ENCODE data around the gene HEG1.

The HEG1 gene

DNA sequence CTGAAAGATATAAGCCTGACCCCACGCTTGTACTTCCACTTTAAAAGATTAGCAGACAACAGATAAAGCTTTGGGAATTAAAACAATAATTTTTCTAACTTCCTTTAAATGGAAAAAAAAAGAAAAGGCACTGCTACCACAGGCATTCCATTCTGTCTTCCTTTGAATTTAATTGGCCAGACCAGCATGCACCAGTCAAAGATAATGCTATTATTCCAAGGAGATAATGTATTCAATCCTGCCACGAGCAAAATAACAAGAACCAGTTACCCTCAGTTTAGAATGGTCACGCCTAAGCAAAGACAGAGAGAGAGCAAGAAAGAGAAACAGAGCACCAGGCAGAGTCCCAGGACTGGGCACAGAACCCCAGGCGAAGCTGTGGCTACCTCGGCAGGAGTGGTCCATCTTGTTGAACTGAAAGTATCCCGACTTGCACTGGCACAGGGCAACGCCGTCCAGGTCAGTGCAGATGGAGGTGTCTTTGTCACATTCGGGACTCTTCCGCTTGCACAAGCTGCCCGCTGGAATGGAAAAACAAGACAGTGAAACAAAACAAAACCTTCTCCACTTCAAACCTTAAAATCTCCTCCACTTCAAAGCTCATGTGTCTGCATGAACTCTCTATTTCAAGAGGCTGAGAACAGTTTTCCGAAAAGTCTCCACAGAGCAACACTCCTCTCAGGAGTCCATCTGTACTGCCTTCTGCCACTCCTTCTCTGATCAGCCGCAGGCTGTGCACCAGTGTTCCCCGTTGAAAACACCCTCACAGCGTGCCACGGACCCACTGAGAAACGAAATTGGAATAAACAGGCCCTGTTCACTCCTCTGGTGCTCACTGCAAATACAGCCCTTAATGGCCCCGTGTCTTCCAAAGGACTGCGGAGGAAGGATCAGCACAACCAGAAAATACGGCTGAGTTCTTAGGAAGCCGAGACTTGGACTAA is 58.2 kb downstream of the HEG1 start:
- no peaks in the 10 kb centered on the region for H3K27me3 ChIP-seq (ENCODE audit: insufficient read depth, poor library complexity, severe bottlenecking)
- no peak for DNase-seq (ENCODE audit: low read depth in 1 of 2, low spot score in 1 of 2)
- no peak overlapping the region for H3K4me3 ChIP-seq (replicated peaks; ENCODE audit: insufficient read depth, low read length)
- TF ChIP-seq SPI1 (IDR thresholded peaks at IDR 0.05; ENCODE audit: borderline replicate concordance, low read depth) (no peak), GABPA (IDR thresholded peaks at IDR 0.05; ENCODE audit: low read depth) (no peak), POLR2AphosphoS5 (IDR thresholded peaks at IDR 0.05; ENCODE audit: low read depth) (no peak)
- TF ChIP-seq, protein P1, sequence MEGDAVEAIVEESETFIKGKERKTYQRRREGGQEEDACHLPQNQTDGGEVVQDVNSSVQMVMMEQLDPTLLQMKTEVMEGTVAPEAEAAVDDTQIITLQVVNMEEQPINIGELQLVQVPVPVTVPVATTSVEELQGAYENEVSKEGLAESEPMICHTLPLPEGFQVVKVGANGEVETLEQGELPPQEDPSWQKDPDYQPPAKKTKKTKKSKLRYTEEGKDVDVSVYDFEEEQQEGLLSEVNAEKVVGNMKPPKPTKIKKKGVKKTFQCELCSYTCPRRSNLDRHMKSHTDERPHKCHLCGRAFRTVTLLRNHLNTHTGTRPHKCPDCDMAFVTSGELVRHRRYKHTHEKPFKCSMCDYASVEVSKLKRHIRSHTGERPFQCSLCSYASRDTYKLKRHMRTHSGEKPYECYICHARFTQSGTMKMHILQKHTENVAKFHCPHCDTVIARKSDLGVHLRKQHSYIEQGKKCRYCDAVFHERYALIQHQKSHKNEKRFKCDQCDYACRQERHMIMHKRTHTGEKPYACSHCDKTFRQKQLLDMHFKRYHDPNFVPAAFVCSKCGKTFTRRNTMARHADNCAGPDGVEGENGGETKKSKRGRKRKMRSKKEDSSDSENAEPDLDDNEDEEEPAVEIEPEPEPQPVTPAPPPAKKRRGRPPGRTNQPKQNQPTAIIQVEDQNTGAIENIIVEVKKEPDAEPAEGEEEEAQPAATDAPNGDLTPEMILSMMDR (IDR thresholded peaks at IDR 0.05; ENCODE audit: insufficient read depth, low read length) = no peak
- TF ChIP-seq, protein P2, sequence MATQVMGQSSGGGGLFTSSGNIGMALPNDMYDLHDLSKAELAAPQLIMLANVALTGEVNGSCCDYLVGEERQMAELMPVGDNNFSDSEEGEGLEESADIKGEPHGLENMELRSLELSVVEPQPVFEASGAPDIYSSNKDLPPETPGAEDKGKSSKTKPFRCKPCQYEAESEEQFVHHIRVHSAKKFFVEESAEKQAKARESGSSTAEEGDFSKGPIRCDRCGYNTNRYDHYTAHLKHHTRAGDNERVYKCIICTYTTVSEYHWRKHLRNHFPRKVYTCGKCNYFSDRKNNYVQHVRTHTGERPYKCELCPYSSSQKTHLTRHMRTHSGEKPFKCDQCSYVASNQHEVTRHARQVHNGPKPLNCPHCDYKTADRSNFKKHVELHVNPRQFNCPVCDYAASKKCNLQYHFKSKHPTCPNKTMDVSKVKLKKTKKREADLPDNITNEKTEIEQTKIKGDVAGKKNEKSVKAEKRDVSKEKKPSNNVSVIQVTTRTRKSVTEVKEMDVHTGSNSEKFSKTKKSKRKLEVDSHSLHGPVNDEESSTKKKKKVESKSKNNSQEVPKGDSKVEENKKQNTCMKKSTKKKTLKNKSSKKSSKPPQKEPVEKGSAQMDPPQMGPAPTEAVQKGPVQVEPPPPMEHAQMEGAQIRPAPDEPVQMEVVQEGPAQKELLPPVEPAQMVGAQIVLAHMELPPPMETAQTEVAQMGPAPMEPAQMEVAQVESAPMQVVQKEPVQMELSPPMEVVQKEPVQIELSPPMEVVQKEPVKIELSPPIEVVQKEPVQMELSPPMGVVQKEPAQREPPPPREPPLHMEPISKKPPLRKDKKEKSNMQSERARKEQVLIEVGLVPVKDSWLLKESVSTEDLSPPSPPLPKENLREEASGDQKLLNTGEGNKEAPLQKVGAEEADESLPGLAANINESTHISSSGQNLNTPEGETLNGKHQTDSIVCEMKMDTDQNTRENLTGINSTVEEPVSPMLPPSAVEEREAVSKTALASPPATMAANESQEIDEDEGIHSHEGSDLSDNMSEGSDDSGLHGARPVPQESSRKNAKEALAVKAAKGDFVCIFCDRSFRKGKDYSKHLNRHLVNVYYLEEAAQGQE (IDR thresholded peaks at IDR 0.05; ENCODE audit: insufficient replicate concordance, low read depth) = no peak
- no peak overlapping the region for H3K27ac ChIP-seq (replicated peaks)

GRCh38 chr3:124995460-124995994 is 60.3 kb downstream of the HEG1 start:
- Histone ChIP-seq H3K27me3 (ENCODE audit: insufficient read depth, poor library complexity, severe bottlenecking) (no peaks in the 10 kb centered on the region), H3K27ac (replicated peaks) (no peak overlapping the region), H3K4me3 (replicated peaks; ENCODE audit: insufficient read depth, low read length) (no peak overlapping the region)
- TF ChIP-seq, protein P1 (IDR thresholded peaks at IDR 0.05; ENCODE audit: insufficient read depth, low read length) = peak; percentile 59
- TF ChIP-seq POLR2AphosphoS5 (IDR thresholded peaks at IDR 0.05; ENCODE audit: low read depth) (no peak), SPI1 (IDR thresholded peaks at IDR 0.05; ENCODE audit: borderline replicate concordance, low read depth) (peak; percentile 44; the same call in 1 of the 2 replicates), GABPA (IDR thresholded peaks at IDR 0.05; ENCODE audit: low read depth) (no peak)
- TF ChIP-seq, protein P2 (IDR thresholded peaks at IDR 0.05; ENCODE audit: insufficient replicate concordance, low read depth) = no peak
- peak; percentile 4 to 56 for DNase-seq (ENCODE audit: low read depth in 1 of 2, low spot score in 1 of 2)

GRCh38 chr3:124993466-124993865 is 62.3 kb downstream of the HEG1 start:
- no peak for TF ChIP-seq GABPA (IDR thresholded peaks at IDR 0.05; ENCODE audit: low read depth)
- TF ChIP-seq POLR2AphosphoS5 (IDR thresholded peaks at IDR 0.05; ENCODE audit: low read depth) = no peak
- TF ChIP-seq, protein P2 (IDR thresholded peaks at IDR 0.05; ENCODE audit: insufficient replicate concordance, low read depth) = no peak
- Histone ChIP-seq H3K27ac (replicated peaks) (no peak overlapping the region), H3K4me3 (replicated peaks; ENCODE audit: insufficient read depth, low read length) (no peak overlapping the region), H3K27me3 (ENCODE audit: insufficient read depth, poor library complexity, severe bottlenecking) (no peaks in the 10 kb centered on the region)
- no peak for DNase-seq (ENCODE audit: low read depth in 1 of 2, low spot score in 1 of 2)

Measured in HL-60 (cell line).